HG02852 (cell line): Measurements from ENCODE around the gene RTP4.
"Not testable (repeated sequence)": the region's sequence is repeated elsewhere in the genome, so short reads cannot be mapped to it uniquely, and the experiment has no call there.

Experiments used
- ATAC-seq: cut with Tn5 transposase; IDR thresholded peaks from one replicate; pipeline ENCODE4 v1.9.1; 2021; ENCODE audit warnings: mild to moderate bottlenecking, moderate library complexity; ENCODE audit not compliant: unreplicated experiment

RTP4 gene

DNA sequence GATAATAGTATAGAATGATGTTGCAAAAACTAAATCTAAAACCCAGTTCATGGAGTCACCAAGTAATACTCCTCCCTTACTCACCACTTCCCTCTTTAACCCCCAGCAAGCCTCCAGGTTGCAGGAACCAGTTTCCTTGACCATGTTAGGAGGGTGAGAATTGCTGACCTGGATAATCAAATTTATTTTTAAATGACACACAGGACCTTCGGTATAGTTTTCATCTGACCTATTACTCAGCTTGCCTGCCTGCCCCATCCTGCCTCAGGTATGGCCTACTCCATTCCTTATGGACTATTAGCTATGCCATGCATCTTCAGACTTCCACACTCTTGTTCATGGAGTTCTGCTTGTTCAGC is 883 bp downstream of the RTP4 start:
- ATAC-seq: peak; percentile 38

DNA sequence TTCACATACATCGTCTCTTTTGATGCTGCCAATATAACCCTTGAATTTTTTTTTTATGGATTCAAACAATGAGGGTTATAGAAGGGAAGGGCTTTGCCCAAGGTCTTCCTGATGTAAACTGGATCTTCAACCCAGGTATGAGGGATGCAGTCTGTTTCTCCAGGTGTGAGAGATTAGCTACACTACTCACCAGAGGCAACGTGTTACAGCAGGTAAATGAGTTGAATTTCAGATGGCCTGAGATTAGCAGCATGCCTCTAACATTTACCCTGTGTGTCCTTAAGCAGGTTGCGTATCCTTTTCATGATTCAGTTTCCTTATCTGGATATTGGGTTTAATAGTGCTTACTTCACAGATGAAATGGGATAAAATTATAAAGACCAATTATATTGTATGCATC is 1.9 kb downstream of the RTP4 start:
- ATAC-seq: no peak

GRCh38 chr3:187375581-187375980 is 7.4 kb downstream of the RTP4 start:
- ATAC-seq: no peak

- ATAC-seq: no peak
Measured at GRCh38 chr3:187377842-187378241, 9.7 kb downstream of the RTP4 start.

GRCh38 chr3:187382609-187383151 is 14.5 kb downstream of the RTP4 start:
- no peak for ATAC-seq

DNA sequence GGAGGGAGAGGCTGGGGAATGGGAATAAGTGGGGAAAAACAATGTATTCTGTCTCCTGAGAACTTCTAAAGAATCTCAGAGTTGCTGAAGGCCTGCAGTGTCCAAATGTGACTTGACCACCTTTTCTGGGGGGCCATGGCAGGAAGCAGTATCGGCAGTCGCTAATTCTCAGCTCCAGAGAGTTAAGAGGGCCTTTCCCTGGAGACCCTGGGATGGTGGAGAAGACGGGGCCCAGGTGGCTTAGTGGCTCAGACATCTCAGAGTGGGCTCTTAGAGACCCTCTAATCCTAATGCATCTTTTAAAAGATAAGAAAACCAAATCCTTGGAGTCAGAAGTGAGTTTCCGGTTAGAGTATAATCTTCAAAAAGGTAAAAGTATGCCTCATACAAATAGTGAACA is 15.1 kb downstream of the RTP4 start:
- ATAC-seq: no peak

DNA sequence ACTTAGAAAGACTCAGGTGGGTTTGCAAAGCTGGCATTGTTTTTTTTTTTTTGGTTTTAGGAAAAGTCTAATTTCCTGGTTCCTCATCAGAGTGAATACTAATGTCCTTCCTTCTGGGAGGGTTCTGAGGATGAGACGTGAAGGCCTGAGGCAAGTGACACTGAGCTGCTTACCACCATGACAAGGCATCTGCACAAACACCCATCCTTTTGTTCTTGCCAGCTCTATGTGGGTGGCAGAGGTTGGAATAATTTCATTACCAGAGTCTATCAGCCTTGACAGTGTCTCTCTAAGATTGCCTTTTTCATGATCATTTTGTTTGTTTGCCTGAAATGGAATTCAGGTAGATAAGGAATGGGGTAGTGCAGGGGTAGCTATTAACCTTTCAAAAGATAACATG is 17.1 kb downstream of the RTP4 start:
- ATAC-seq: no peak

GRCh38 chr3:187396661-187397060 is 28.5 kb downstream of the RTP4 start:
- no peak for ATAC-seq

DNA sequence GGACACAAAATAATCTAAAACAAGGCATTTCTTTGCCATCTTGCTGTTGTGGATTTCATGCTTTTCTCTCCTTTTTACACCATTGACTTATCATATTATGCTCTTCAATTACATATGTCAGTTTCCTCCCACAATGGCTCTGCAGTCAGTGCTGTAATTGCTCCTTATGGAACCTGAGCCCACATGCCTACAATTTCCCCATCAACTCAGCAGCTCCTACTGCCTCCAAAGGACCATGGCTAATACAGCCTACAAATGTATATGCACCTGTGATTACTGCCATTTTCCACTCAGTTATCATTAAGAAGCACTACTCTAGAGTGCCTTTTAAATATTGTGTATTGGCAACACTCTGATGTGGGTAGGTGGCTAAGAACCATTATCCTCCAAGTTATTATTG is 30.8 kb downstream of the RTP4 start:
- ATAC-seq: no peak

GRCh38 chr3:187400756-187401155 is 32.6 kb downstream of the RTP4 start:
- ATAC-seq: no peak

GRCh38 chr3:187401856-187402255 is 33.7 kb downstream of the RTP4 start:
- ATAC-seq: no peak

DNA sequence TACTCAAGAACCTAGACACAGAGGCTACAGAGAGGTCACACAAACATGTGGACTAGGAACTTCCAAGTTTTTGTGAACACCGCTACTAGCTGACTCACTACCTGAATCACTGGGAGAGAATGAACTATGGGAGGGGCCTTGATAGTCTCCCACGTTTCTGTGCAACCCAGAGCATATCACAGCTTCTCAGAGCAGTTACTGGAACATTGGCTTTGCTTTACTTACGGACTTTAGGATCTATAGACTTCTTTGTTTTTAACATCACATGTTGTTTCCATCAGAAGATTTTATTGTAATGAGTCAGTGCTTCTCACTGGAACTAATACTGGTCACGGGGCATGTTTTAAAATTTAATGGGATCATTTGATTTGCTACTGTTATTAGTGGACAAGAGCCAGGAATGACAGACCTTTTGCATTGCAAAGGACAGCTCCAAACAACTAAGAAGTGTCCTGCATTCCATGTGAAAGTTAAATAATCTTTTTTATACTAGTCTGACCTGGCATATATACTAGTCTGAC is 35.6 kb downstream of the RTP4 start:
- ATAC-seq: no peak

GRCh38 chr3:187406927-187407326 is 38.7 kb downstream of the RTP4 start:
- ATAC-seq: no peak

DNA sequence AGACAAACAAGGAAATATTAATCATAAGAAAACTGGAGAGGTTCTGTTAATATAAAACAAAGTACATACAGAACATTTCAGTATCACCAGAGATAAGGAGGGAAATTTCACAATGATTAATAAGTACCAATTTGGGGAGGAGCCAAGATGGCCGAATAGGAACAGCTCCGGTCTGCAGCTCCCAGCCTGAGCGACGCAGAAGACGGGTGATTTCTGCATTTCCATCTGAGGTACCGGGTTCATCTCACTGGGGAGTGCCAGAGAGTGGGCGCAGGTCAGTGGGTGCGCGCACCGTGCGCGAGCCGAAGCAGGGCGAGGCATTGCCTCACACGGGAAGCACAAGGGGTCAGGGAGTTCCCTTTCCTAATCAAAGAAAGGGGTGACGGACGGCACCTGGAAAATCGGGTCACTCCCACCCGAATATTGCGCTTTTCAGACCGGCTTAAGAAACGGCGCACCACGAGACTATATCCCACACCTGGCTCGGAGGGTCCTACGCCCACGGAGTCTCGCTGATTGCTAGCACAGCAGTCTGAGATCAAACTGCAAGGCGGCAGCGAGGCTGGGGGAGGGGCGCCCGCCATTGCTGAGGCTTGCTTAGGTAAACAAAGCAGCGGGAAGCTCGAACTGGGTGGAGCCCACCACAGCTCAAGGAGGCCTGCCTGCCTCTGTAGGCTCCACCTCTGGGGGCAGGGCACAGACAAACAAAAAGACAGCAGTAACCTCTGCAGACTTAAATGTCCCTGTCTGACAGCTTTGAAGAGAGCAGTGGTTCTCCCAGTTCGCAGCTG is 44.0 kb downstream of the RTP4 start:
- not testable (repeated sequence) for ATAC-seq
